ENCODE measurements around the gene CLDN22. TPM values are rescaled to one million over a fixed set of nuclear protein-coding genes. Genes with fewer than 3 reads are reported as not detected.

Gene CLDN22
- total RNA-seq, 1 donor from 2014 or later, result not detected

- Histone ChIP-seq H3K36me3 (ENCODE audit: control insufficient read depth in 3 of 3, insufficient read depth in 3 of 3, low read length in 3 of 3) (no peaks in the 10 kb centered on the region), H3K27me3 (ENCODE audit: control insufficient read depth in 3 of 3, insufficient read depth in 3 of 3, low read length in 3 of 3) (peaks cover 0 to 6% (median 0%) of the 10 kb centered on the region in 3 donors), H3K9me3 (ENCODE audit: control insufficient read depth in 3 of 3, low read length in 3 of 3) (no peaks in the 10 kb centered on the region), H3K9ac (ENCODE audit: low read depth in 1 of 3, low read length in 3 of 3) (no peak overlapping the region), H3K4me1 (ENCODE audit: control insufficient read depth in 3 of 3, insufficient read depth in 3 of 3, low read length in 3 of 3) (no peaks in the 10 kb centered on the region), H3K27ac (ENCODE audit: low read depth, low read length) (no peak overlapping the region), H3K4me3 (ENCODE audit: low read length in 3 of 3) (no peak overlapping the region)
Measured at GRCh38 chr4:183356173-183356830, 36.2 kb upstream of the CLDN22 start.

- no peaks in the 10 kb centered on the region for H3K4me1 ChIP-seq (ENCODE audit: control insufficient read depth in 3 of 3, insufficient read depth in 3 of 3, low read length in 3 of 3)
- H3K9ac ChIP-seq (ENCODE audit: low read depth in 1 of 3, low read length in 3 of 3), result no peak overlapping the region
- no peak overlapping the region for H3K4me3 ChIP-seq (ENCODE audit: low read length in 3 of 3)
- H3K27ac ChIP-seq (ENCODE audit: low read depth, low read length), result no peak overlapping the region
- H3K9me3 ChIP-seq (ENCODE audit: control insufficient read depth in 3 of 3, low read length in 3 of 3), result no peaks in the 10 kb centered on the region
- peaks cover 0 to 10% (median 0%) of the 10 kb centered on the region in 3 donors for H3K27me3 ChIP-seq (ENCODE audit: control insufficient read depth in 3 of 3, insufficient read depth in 3 of 3, low read length in 3 of 3)
- H3K36me3 ChIP-seq (ENCODE audit: control insufficient read depth in 3 of 3, insufficient read depth in 3 of 3, low read length in 3 of 3), result no peaks in the 10 kb centered on the region
Measured at GRCh38 chr4:183355405-183355804, 35.3 kb upstream of the CLDN22 start.

- Histone ChIP-seq H3K9ac (ENCODE audit: low read depth in 1 of 3, low read length in 3 of 3) (no peak overlapping the region), H3K9me3 (ENCODE audit: control insufficient read depth in 3 of 3, low read length in 3 of 3) (no peaks in the 10 kb centered on the region), H3K27me3 (ENCODE audit: control insufficient read depth in 3 of 3, insufficient read depth in 3 of 3, low read length in 3 of 3) (peaks cover 0 to 12% (median 0%) of the 10 kb centered on the region in 3 donors), H3K36me3 (ENCODE audit: control insufficient read depth in 3 of 3, insufficient read depth in 3 of 3, low read length in 3 of 3) (no peaks in the 10 kb centered on the region), H3K4me1 (ENCODE audit: control insufficient read depth in 3 of 3, insufficient read depth in 3 of 3, low read length in 3 of 3) (no peaks in the 10 kb centered on the region), H3K4me3 (ENCODE audit: low read length in 3 of 3) (no peak overlapping the region), H3K27ac (ENCODE audit: low read depth, low read length) (no peak overlapping the region)
Measured at GRCh38 chr4:183354219-183354618, 34.1 kb upstream of the CLDN22 start.

GRCh38 chr4:183353557-183353956, 33.5 kb upstream of the CLDN22 start:
- no peaks in the 10 kb centered on the region for H3K9me3 ChIP-seq (ENCODE audit: control insufficient read depth in 3 of 3, low read length in 3 of 3)

GRCh38 chr4:183352546-183352945, 32.5 kb upstream of the CLDN22 start:
- H3K36me3 ChIP-seq (ENCODE audit: control insufficient read depth in 3 of 3, insufficient read depth in 3 of 3, low read length in 3 of 3), result no peaks in the 10 kb centered on the region
- no peaks in the 10 kb centered on the region for H3K4me1 ChIP-seq (ENCODE audit: control insufficient read depth in 3 of 3, insufficient read depth in 3 of 3, low read length in 3 of 3)
- H3K27me3 ChIP-seq (ENCODE audit: control insufficient read depth in 3 of 3, insufficient read depth in 3 of 3, low read length in 3 of 3), result peaks cover 0 to 20% (median 0%) of the 10 kb centered on the region in 3 donors
- H3K9me3 ChIP-seq (ENCODE audit: control insufficient read depth in 3 of 3, low read length in 3 of 3), result no peaks in the 10 kb centered on the region
- H3K27ac ChIP-seq (ENCODE audit: low read depth, low read length), result no peak overlapping the region
- H3K4me3 ChIP-seq (ENCODE audit: low read length in 3 of 3), result no peak overlapping the region
- H3K9ac ChIP-seq (ENCODE audit: low read depth in 1 of 3, low read length in 3 of 3), result no peak overlapping the region

More at GRCh38 chr4:183353557-183353956, 33.5 kb upstream of the CLDN22 start:
- Histone ChIP-seq H3K36me3 (ENCODE audit: control insufficient read depth in 3 of 3, insufficient read depth in 3 of 3, low read length in 3 of 3) (no peaks in the 10 kb centered on the region), H3K27me3 (ENCODE audit: control insufficient read depth in 3 of 3, insufficient read depth in 3 of 3, low read length in 3 of 3) (peaks cover 0 to 12% (median 0%) of the 10 kb centered on the region in 3 donors), H3K27ac (ENCODE audit: low read depth, low read length) (no peak overlapping the region), H3K4me1 (ENCODE audit: control insufficient read depth in 3 of 3, insufficient read depth in 3 of 3, low read length in 3 of 3) (no peaks in the 10 kb centered on the region), H3K4me3 (ENCODE audit: low read length in 3 of 3) (no peak overlapping the region), H3K9ac (ENCODE audit: low read depth in 1 of 3, low read length in 3 of 3) (no peak overlapping the region)

- no peak overlapping the region for H3K4me3 ChIP-seq (ENCODE audit: low read length in 3 of 3)
- H3K27ac ChIP-seq (ENCODE audit: low read depth, low read length), result no peak overlapping the region
- no peaks in the 10 kb centered on the region for H3K36me3 ChIP-seq (ENCODE audit: control insufficient read depth in 3 of 3, insufficient read depth in 3 of 3, low read length in 3 of 3)
- peaks cover 0 to 20% (median 0%) of the 10 kb centered on the region in 3 donors for H3K27me3 ChIP-seq (ENCODE audit: control insufficient read depth in 3 of 3, insufficient read depth in 3 of 3, low read length in 3 of 3)
- no peak overlapping the region for H3K9ac ChIP-seq (ENCODE audit: low read depth in 1 of 3, low read length in 3 of 3)
- no peaks in the 10 kb centered on the region for H3K4me1 ChIP-seq (ENCODE audit: control insufficient read depth in 3 of 3, insufficient read depth in 3 of 3, low read length in 3 of 3)
- no peaks in the 10 kb centered on the region for H3K9me3 ChIP-seq (ENCODE audit: control insufficient read depth in 3 of 3, low read length in 3 of 3)
Measured at GRCh38 chr4:183350317-183351071, 30.4 kb upstream of the CLDN22 start.

- Histone ChIP-seq H3K4me1 (ENCODE audit: control insufficient read depth in 3 of 3, insufficient read depth in 3 of 3, low read length in 3 of 3) (no peaks in the 10 kb centered on the region), H3K27ac (ENCODE audit: low read depth, low read length) (no peak overlapping the region), H3K27me3 (ENCODE audit: control insufficient read depth in 3 of 3, insufficient read depth in 3 of 3, low read length in 3 of 3) (peaks cover 0 to 20% (median 3%) of the 10 kb centered on the region in 3 donors), H3K9ac (ENCODE audit: low read depth in 1 of 3, low read length in 3 of 3) (no peak overlapping the region), H3K4me3 (ENCODE audit: low read length in 3 of 3) (no peak overlapping the region), H3K9me3 (ENCODE audit: control insufficient read depth in 3 of 3, low read length in 3 of 3) (no peaks in the 10 kb centered on the region), H3K36me3 (ENCODE audit: control insufficient read depth in 3 of 3, insufficient read depth in 3 of 3, low read length in 3 of 3) (no peaks in the 10 kb centered on the region)
Measured at GRCh38 chr4:183349673-183350072, 29.6 kb upstream of the CLDN22 start.

- Histone ChIP-seq H3K27ac (ENCODE audit: low read depth, low read length) (no peak overlapping the region), H3K36me3 (ENCODE audit: control insufficient read depth in 3 of 3, insufficient read depth in 3 of 3, low read length in 3 of 3) (no peaks in the 10 kb centered on the region), H3K27me3 (ENCODE audit: control insufficient read depth in 3 of 3, insufficient read depth in 3 of 3, low read length in 3 of 3) (peaks cover 1 to 15% (median 5%) of the 10 kb centered on the region in 3 donors), H3K4me1 (ENCODE audit: control insufficient read depth in 3 of 3, insufficient read depth in 3 of 3, low read length in 3 of 3) (no peaks in the 10 kb centered on the region), H3K4me3 (ENCODE audit: low read length in 3 of 3) (no peak overlapping the region), H3K9me3 (ENCODE audit: control insufficient read depth in 3 of 3, low read length in 3 of 3) (no peaks in the 10 kb centered on the region), H3K9ac (ENCODE audit: low read depth in 1 of 3, low read length in 3 of 3) (no peak overlapping the region)
Measured at GRCh38 chr4:183348706-183349659, 28.9 kb upstream of the CLDN22 start.

GRCh38 chr4:183348136-183348535, 28.1 kb upstream of the CLDN22 start:
- Histone ChIP-seq H3K27ac (ENCODE audit: low read depth, low read length) (no peak overlapping the region), H3K27me3 (ENCODE audit: control insufficient read depth in 3 of 3, insufficient read depth in 3 of 3, low read length in 3 of 3) (peaks cover 5 to 17% (median 5%) of the 10 kb centered on the region in 3 donors), H3K4me3 (ENCODE audit: low read length in 3 of 3) (no peak overlapping the region), H3K9ac (ENCODE audit: low read depth in 1 of 3, low read length in 3 of 3) (no peak overlapping the region), H3K36me3 (ENCODE audit: control insufficient read depth in 3 of 3, insufficient read depth in 3 of 3, low read length in 3 of 3) (no peaks in the 10 kb centered on the region), H3K9me3 (ENCODE audit: control insufficient read depth in 3 of 3, low read length in 3 of 3) (no peaks in the 10 kb centered on the region), H3K4me1 (ENCODE audit: control insufficient read depth in 3 of 3, insufficient read depth in 3 of 3, low read length in 3 of 3) (no peaks in the 10 kb centered on the region)

All from skeletal muscle tissue (tissue), 4 donors.